ENCODE data around the gene MRI1. TPM values are rescaled to one million over a fixed set of nuclear protein-coding genes. Genes with fewer than 3 reads are reported as not detected.

Gene MRI1
- total RNA-seq, 4 donors from 2014 or later: 51.5 to 122 (median 69.6) TPM

DNA sequence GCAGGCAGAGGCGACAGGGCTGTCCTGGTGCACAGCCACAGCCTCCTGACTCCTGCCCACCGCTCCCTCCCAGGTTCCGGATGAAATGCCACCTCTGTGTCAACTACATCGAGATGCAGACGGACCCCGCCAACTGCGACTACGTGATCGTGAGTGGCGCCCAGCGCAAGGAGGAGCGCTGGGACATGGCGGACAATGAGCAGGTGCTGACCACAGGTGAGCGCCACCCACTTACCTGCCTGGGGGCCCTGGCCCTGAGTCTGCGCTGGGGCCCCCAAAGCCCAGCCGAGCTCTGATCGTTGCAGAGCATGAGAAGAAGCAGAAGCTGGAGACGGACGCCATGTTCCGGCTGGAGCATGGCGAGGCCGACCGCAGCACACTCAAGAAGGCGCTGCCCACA is 5.5 kb upstream of the MRI1 start:
- H3K4me3 ChIP-seq: no peak overlapping the region
- no peak overlapping the region for H3K27ac ChIP-seq
- no peaks in the 10 kb centered on the region for H3K27me3 ChIP-seq
- H3K36me3 ChIP-seq: peaks cover 95% of the 10 kb centered on the region
- peaks cover 2% of the 10 kb centered on the region for H3K4me1 ChIP-seq
- no peaks in the 10 kb centered on the region for H3K9me3 ChIP-seq
- no peak for DNase-seq (ENCODE audit: low spot score in 2 of 2)
- no peak for TF ChIP-seq CTCF (IDR thresholded peaks at IDR 0.05)
- TF ChIP-seq POLR2AphosphoS5 (IDR thresholded peaks at IDR 0.05): no peak
- TF ChIP-seq POLR2A (IDR thresholded peaks at IDR 0.05): no peak
- TF ChIP-seq EP300 (IDR thresholded peaks at IDR 0.05): no peak
- WGBS: 92% methylated on average over 18 of the region's 24 CpGs

DNA sequence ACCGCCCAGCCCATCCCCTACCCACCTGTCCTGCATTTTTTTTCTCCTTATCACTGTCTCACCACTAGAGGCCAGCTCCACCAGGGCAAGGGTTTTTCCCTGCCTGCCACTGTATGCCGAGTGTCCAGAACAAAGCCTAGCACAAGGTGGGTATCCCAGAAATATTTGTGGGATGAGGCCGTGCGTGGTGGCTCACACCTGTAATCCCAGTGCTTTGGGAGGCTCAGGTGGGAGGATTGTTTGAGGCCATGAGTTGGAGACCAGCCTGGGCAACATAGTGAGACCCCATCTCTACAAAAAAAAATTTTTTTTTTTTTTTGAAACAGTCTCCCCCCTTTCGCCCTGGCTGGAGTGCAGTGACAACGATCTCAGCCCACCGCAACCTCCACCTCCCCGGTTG is 2.9 kb upstream of the MRI1 start:
- Histone ChIP-seq H3K4me1 (peaks cover 17% of the 10 kb centered on the region), H3K36me3 (peaks cover 68% of the 10 kb centered on the region), H3K27ac (no peak overlapping the region), H3K4me3 (no peak overlapping the region), H3K27me3 (no peaks in the 10 kb centered on the region), H3K9me3 (no peaks in the 10 kb centered on the region)
- DNase-seq (ENCODE audit: low spot score in 2 of 2): no peak
- WGBS: 86% methylated on average over 8 of the region's 8 CpGs
- TF ChIP-seq POLR2A (IDR thresholded peaks at IDR 0.05) (no peak), POLR2AphosphoS5 (IDR thresholded peaks at IDR 0.05) (no peak)

GRCh38 chr19:13762635-13763235 is 1.6 kb upstream of the MRI1 start:
- DNase-seq (ENCODE audit: low spot score in 2 of 2): no peak
- TF ChIP-seq POLR2A (IDR thresholded peaks at IDR 0.05) (no peak), POLR2AphosphoS5 (IDR thresholded peaks at IDR 0.05) (no peak), EP300 (IDR thresholded peaks at IDR 0.05) (no peak), CTCF (IDR thresholded peaks at IDR 0.05) (no peak)
- H3K27ac ChIP-seq: no peak overlapping the region
- peaks cover 17% of the 10 kb centered on the region for H3K4me1 ChIP-seq
- WGBS: 80% methylated on average over 2 of the region's 42 CpGs
- H3K4me3 ChIP-seq: no peak overlapping the region
- peaks cover 55% of the 10 kb centered on the region for H3K36me3 ChIP-seq
- H3K9me3 ChIP-seq: no peaks in the 10 kb centered on the region
- H3K27me3 ChIP-seq: no peaks in the 10 kb centered on the region

- no peak for TF ChIP-seq EP300 (IDR thresholded peaks at IDR 0.05)
- TF ChIP-seq CTCF (IDR thresholded peaks at IDR 0.05): no peak
- no peak for TF ChIP-seq POLR2A (IDR thresholded peaks at IDR 0.05)
- no peak for TF ChIP-seq POLR2AphosphoS5 (IDR thresholded peaks at IDR 0.05)
- H3K4me1 ChIP-seq: peaks cover 17% of the 10 kb centered on the region
- H3K9me3 ChIP-seq: no peaks in the 10 kb centered on the region
- 86% methylated on average over 2 of the region's 3 CpGs for WGBS
- H3K4me3 ChIP-seq: no peak overlapping the region
- H3K36me3 ChIP-seq: peaks cover 54% of the 10 kb centered on the region
- H3K27me3 ChIP-seq: no peaks in the 10 kb centered on the region
- DNase-seq (ENCODE audit: low spot score in 2 of 2): no peak
- H3K27ac ChIP-seq: no peak overlapping the region
Measured at GRCh38 chr19:13763265-13763664, 1.1 kb upstream of the MRI1 start.

DNA sequence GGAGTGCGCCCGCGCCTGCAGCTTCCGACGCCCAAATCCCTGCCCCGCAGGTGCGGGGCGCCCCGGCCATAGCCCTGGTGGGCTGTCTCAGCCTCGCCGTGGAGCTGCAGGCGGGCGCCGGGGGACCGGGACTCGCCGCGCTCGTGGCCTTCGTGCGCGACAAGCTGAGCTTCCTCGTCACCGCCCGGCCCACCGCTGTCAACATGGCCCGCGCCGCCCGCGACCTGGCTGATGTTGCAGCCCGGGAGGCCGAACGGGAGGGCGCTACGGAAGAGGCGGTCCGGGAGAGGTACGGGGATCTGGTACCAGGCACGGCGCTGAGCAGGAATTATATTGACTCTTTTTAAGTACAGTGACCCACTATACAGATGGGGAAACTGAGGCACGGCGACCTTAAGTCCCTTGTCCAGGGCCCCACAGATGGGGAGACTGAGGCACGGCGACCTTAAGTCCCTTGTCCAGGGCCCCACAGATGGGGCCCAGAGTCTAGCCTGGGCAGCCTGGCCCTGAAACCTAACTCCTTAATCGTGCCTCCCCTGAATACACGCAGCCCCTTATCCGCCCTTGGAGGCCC is 586 bp downstream of the MRI1 start:
- H3K36me3 ChIP-seq: peaks cover 54% of the 10 kb centered on the region
- H3K4me3 ChIP-seq: peak overlapping the region; percentile 64
- no peak for DNase-seq (ENCODE audit: low spot score in 2 of 2)
- H3K4me1 ChIP-seq: peaks cover 17% of the 10 kb centered on the region
- H3K27me3 ChIP-seq: no peaks in the 10 kb centered on the region
- peak overlapping the region; percentile 74 for H3K27ac ChIP-seq
- TF ChIP-seq CTCF (IDR thresholded peaks at IDR 0.05) (no peak), EP300 (IDR thresholded peaks at IDR 0.05) (no peak), POLR2A (IDR thresholded peaks at IDR 0.05) (no peak), POLR2AphosphoS5 (IDR thresholded peaks at IDR 0.05) (no peak)
- 1% methylated on average over 14 of the region's 48 CpGs for WGBS
- H3K9me3 ChIP-seq: no peaks in the 10 kb centered on the region

Measured in suprapubic skin (tissue), 4 donors.